Endothelial cell of umbilical vein (primary cell): Measurements from ENCODE around the gene GMEB2. TPM values are rescaled to one million over a fixed set of nuclear protein-coding genes. Genes with fewer than 3 reads are reported as not detected.
A peak's percentile ranks its signal among the peaks of the same experiment; 100 is the strongest.

ENCODE experiments used
- BruUV-seq: library from RNA; stranded (reverse); fragments of 400-500 nt; replicated peaks from 2 replicates; lab custom pipeline; 2021; lab: Mats Ljungman, UMichigan
- CTCF ChIA-PET: fragments of 300-600, 350-600 bp; sonication (Branson Sonifier 250); formaldehyde crosslinking; loops from one replicate; lab custom pipeline; 2021; ENCODE audit warnings: antibody characterized with exemption, inconsistent platforms; lab: Charles Lee
- POLR2A ChIA-PET: fragments of 300-600, 350-600 bp; sonication (Branson Sonifier 250); formaldehyde crosslinking; loops from one replicate; lab custom pipeline; 2021; ENCODE audit warnings: antibody characterized with exemption, inconsistent platforms; lab: Charles Lee
- DNase-seq: peaks from one replicate; pipeline ENCODE4 v3.0.0-alpha.2; 2011; ENCODE audit warnings: low read depth, low spot score
- FAIRE-seq: peaks from 2 replicates; lab custom pipeline; 2011; peaks lifted over from hg19 to GRCh38; lab: Jason Lieb, UNC
- H2AFZ ChIP-seq: 2 replicates; pipeline ENCODE4 v1.6.0; 2012; ENCODE audit warnings: low read depth, low read length, control low read depth, inconsistent platforms
- H3K27ac ChIP-seq: 2 replicates; pipeline ENCODE4 v1.5.1; 2011; ENCODE audit warnings: low read depth, mild to moderate bottlenecking, control low read depth, low read length, moderate library complexity; ENCODE audit not compliant: insufficient read depth
- H3K27me3 ChIP-seq, 2 experiments: 2 replicates each; pipeline versions ENCODE4 v1.6.0 to v1.6.1; 2011; ENCODE audit warnings: low read length in 2 of 2, mixed read lengths in 1 of 2; ENCODE audit not compliant: control insufficient read depth in 2 of 2, insufficient read depth in 2 of 2
- H3K36me3 ChIP-seq, 2 experiments: 2 replicates in 1 of 2; 3 replicates in 1 of 2; pipeline ENCODE4 v1.5.1; 2011; ENCODE audit warnings: low read length in 2 of 2, mild to moderate bottlenecking in 1 of 2, moderate library complexity in 1 of 2; ENCODE audit not compliant: control insufficient read depth in 2 of 2, insufficient read depth in 2 of 2; ENCODE audit errors: extremely low read depth in 1 of 2
- H3K4me1 ChIP-seq: 3 replicates; pipeline ENCODE4 v1.5.1; 2011; ENCODE audit warnings: mild to moderate bottlenecking, low read length; ENCODE audit not compliant: control insufficient read depth, insufficient read depth; ENCODE audit errors: extremely low read depth
- H3K4me2 ChIP-seq: 2 replicates; pipeline ENCODE4 v1.6.1; 2011; ENCODE audit warnings: low read length, control low read depth, mixed read lengths; ENCODE audit not compliant: insufficient read depth
- H3K4me3 ChIP-seq, 3 experiments: fragments of 200-600 bp in 1 of 3; sonication (generic), shearing (Covaris generic) in 1 of 3; replicated peaks in 1 of 3; 2 replicates each; pipeline ENCODE4 v1.5.1; 2011 to 2016; ENCODE audit warnings: control low read depth in 3 of 3, low read length in 3 of 3, mild to moderate bottlenecking in 2 of 3, inconsistent platforms in 1 of 3, low read depth in 1 of 3, moderate library complexity in 1 of 3; ENCODE audit not compliant: insufficient read depth in 1 of 3
- H3K79me2 ChIP-seq: 2 replicates; pipeline ENCODE4 v1.6.0; 2012; ENCODE audit warnings: low read length, inconsistent platforms; ENCODE audit not compliant: control insufficient read depth, insufficient read depth
- H3K9ac ChIP-seq: replicated peaks from 2 replicates; pipeline ENCODE3; 2011; ENCODE audit warnings: low read length, control low read depth; ENCODE audit not compliant: insufficient read depth; ENCODE audit errors: extremely low read depth
- H3K9me1 ChIP-seq: replicated peaks from 3 replicates; pipeline ENCODE4 v1.6.0; 2011; ENCODE audit warnings: mild to moderate bottlenecking, low read length; ENCODE audit not compliant: control insufficient read depth, insufficient read depth; ENCODE audit errors: extremely low read depth
- H3K9me3 ChIP-seq: replicated peaks from 2 replicates; pipeline ENCODE4 v1.5.1; 2012; ENCODE audit warnings: low read length, inconsistent platforms; ENCODE audit not compliant: control insufficient read depth, insufficient read depth
- H4K20me1 ChIP-seq: replicated peaks from 2 replicates; pipeline ENCODE3; 2011; ENCODE audit warnings: mild to moderate bottlenecking, low read length; ENCODE audit not compliant: control insufficient read depth, insufficient read depth; ENCODE audit errors: extremely low read depth
- CTCF ChIP-seq, 2 donors: IDR thresholded peaks; 1 replicate in 1 of 2; 2 replicates in 1 of 2; pipeline ENCODE4 v1.5.1; 2011; ENCODE audit warnings: low read length in 2 of 2, mild to moderate bottlenecking in 2 of 2, moderate library complexity in 2 of 2, control low read depth in 1 of 2, inconsistent platforms in 1 of 2, low read depth in 1 of 2; ENCODE audit not compliant: insufficient read depth in 1 of 2; ENCODE audit errors: extremely low read depth in 1 of 2
- FOS ChIP-seq: IDR thresholded peaks from 2 replicates; pipeline ENCODE4 v1.6.1; 2011; ENCODE audit warnings: mild to moderate bottlenecking, low read length, moderate library complexity, borderline replicate concordance; ENCODE audit not compliant: insufficient read depth
- GATA2 ChIP-seq: IDR thresholded peaks from 2 replicates; pipeline ENCODE4 v1.7.0; 2011; ENCODE audit warnings: low read depth, mild to moderate bottlenecking, moderate library complexity, mixed read lengths, low read length; ENCODE audit not compliant: insufficient read length, insufficient read depth
- JUN ChIP-seq: IDR thresholded peaks from 2 replicates; pipeline ENCODE4 v1.6.1; 2011; ENCODE audit warnings: borderline replicate concordance, low read depth; ENCODE audit not compliant: insufficient read length, insufficient read depth
- MAX ChIP-seq: IDR thresholded peaks from 2 replicates; pipeline ENCODE4 v1.6.1; 2011; ENCODE audit not compliant: insufficient read depth, insufficient read length
- POLR2A ChIP-seq: IDR thresholded peaks from 2 replicates; pipeline ENCODE4 v1.6.1; 2012; ENCODE audit warnings: low read depth, mild to moderate bottlenecking, control low read depth, low read length
- dilution Hi-C: fragments of 300-500 bp; cut with MboI; formaldehyde crosslinking; loops from one replicate; pipeline ENCODE4 v1.15.0; 2019; ENCODE audit warnings: low sequenced_read_pairs; ENCODE audit not compliant: extremely low pct_ligation_motif_present
- intact Hi-C: fragments of 100-400 bp; cut with micrococcal nuclease; formaldehyde crosslinking; loops from one replicate; pipeline ENCODE4 v1.10.0; 2022
- polyA plus RNA-seq, 4 experiments: library from polyadenylated mRNA; depleted of rRNA in 3 of 4; stranded (reverse) in 3 of 4; unstranded in 1 of 4; fragments of >200 nt; gene quantifications; 2 replicates each; pipeline versions ENCODE4 v1.2.1 to v1.2.3, GENCODE V29; 2011 to 2012; ENCODE audit warnings: missing spikeins in 1 of 4
- total RNA-seq: library from RNA; stranded (reverse); gene quantifications from 2 replicates; pipeline ENCODE4 v1.2.3, GENCODE V29; 2021

The GMEB2 gene
- total and polyA plus RNA-seq, 2 donors (not counting 3 experiments of a cell fraction or from before 2014, with no cell fraction given), result 12.7 to 14.1 TPM

- ChIA-PET POLR2A (no interaction called here), CTCF (interaction anchor here (0.6 kb wide), 1 partner anchor 124 kb away, joined by 3 read pairs; no protein-coding TSS in a partner anchor)
- H4K20me1 ChIP-seq, result no peaks in the 10 kb centered on the region
- H3K4me1 ChIP-seq, result peaks cover 13% of the 10 kb centered on the region
- peak; percentile 63 for FAIRE-seq
- H3K9ac ChIP-seq, result peak overlapping the region; percentile 97
- no peaks in the 10 kb centered on the region for H3K9me1 ChIP-seq
- no peaks in the 10 kb centered on the region for H3K9me3 ChIP-seq
- dilution Hi-C loops (no loop called here), intact Hi-C loops (loop anchor here (5.0 kb wide), 2 partner anchors 54 to 81 kb away; partner anchors contain the start of genes ARFRP1, HELZ2 and ZGPAT)
- peak overlapping the region; percentile 67 for H3K4me2 ChIP-seq
- DNase-seq, result no peak
- H3K79me2 ChIP-seq, result peaks cover 45% of the 10 kb centered on the region
- TF ChIP-seq GATA2 (no peak), FOS (no peak), CTCF (IDR thresholded peaks at IDR 0.05; ENCODE audit: extremely low read depth in 1 of 2, insufficient read depth in 1 of 2, low read depth in 1 of 2, low read length in 2 of 2) (no peak), POLR2A (peak; percentile 55), MAX (no peak), JUN (no peak)
- peak overlapping the region; percentile 59 to 100 (median 76) for H3K4me3 ChIP-seq
- no peaks in the 10 kb centered on the region for H3K36me3 ChIP-seq
- peak overlapping the region; percentile 93 for H3K27ac ChIP-seq
- H3K27me3 ChIP-seq, result no peaks in the 10 kb centered on the region
- H2AFZ ChIP-seq, result peak overlapping the region; percentile 83
- TSS peak; percentile 48 for BruUV-seq
Measured at GRCh38 chr20:63625771-63626423, 1.0 kb downstream of the GMEB2 start.
